Hepatocyte (in vitro differentiated cells): ENCODE measurements around the gene FAM110A.

ENCODE experiments used
- EZH2 ChIP-seq: fragments of 200-600 bp; sonication (generic); IDR thresholded peaks from 2 replicates; pipeline ENCODE4 v1.6.1; 2016; ENCODE audit warnings: antibody characterized with exemption, mild to moderate bottlenecking, borderline replicate concordance
- EZH2phosphoT487 ChIP-seq: fragments of 200-600 bp; sonication (generic); IDR thresholded peaks from one replicate; pipeline ENCODE4 v1.6.1; 2018; ENCODE audit warnings: antibody characterized with exemption, mild to moderate bottlenecking, low read depth, moderate library complexity; ENCODE audit not compliant: unreplicated experiment, severe bottlenecking
- TF ChIP-seq, protein P1 (sequence below): fragments of 200-600 bp; sonication (generic); IDR thresholded peaks from 2 replicates; pipeline ENCODE4 v1.5.1; 2016; ENCODE audit warnings: antibody characterized with exemption, mild to moderate bottlenecking; ENCODE audit not compliant: poor library complexity

- TF ChIP-seq, protein P1, sequence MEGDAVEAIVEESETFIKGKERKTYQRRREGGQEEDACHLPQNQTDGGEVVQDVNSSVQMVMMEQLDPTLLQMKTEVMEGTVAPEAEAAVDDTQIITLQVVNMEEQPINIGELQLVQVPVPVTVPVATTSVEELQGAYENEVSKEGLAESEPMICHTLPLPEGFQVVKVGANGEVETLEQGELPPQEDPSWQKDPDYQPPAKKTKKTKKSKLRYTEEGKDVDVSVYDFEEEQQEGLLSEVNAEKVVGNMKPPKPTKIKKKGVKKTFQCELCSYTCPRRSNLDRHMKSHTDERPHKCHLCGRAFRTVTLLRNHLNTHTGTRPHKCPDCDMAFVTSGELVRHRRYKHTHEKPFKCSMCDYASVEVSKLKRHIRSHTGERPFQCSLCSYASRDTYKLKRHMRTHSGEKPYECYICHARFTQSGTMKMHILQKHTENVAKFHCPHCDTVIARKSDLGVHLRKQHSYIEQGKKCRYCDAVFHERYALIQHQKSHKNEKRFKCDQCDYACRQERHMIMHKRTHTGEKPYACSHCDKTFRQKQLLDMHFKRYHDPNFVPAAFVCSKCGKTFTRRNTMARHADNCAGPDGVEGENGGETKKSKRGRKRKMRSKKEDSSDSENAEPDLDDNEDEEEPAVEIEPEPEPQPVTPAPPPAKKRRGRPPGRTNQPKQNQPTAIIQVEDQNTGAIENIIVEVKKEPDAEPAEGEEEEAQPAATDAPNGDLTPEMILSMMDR = no peak
- TF ChIP-seq EZH2 (no peak), EZH2phosphoT487 (no peak)
Measured at GRCh38 chr20:887137-887536, 53.6 kb downstream of the FAM110A start.
